GM13976 (cell line): ENCODE measurements around the gene NR0B1.
A peak's percentile ranks its signal among the peaks of the same experiment; 100 is the strongest.

ENCODE experiments used
- DNase-seq: peaks from one replicate; pipeline ENCODE4 v3.0.0; 2012; ENCODE audit warnings: low spot score
- CTCF ChIP-seq: IDR thresholded peaks from 2 replicates; pipeline ENCODE4 v1.5.1; 2012; ENCODE audit warnings: borderline replicate concordance, mild to moderate bottlenecking; ENCODE audit not compliant: insufficient read depth; ENCODE audit errors: extremely low read depth, missing control alignments, control extremely low read depth
- in situ Hi-C: fragments of 300-500 bp; cut with MboI; formaldehyde crosslinking; loops from one replicate; pipeline ENCODE4 v1.12.0; 2022; ENCODE audit warnings: low sequenced_read_pairs, mixed read lengths, inconsistent platforms; ENCODE audit not compliant: unreplicated experiment

NR0B1 gene

GRCh38 chrX:30309139-30309571, at the start of gene NR0B1:
Gene NR0B1 (minus strand): TSS chrX:30309390. CDS start chrX:30309363, 27 bp downstream.
- in situ Hi-C loops = no loop called here
- DNase-seq = no peak
- TF ChIP-seq CTCF = no peak

GRCh38 chrX:30349946-30350345, 40.8 kb upstream of the NR0B1 start:
- no peak for DNase-seq

GRCh38 chrX:30343206-30343605, 34.0 kb upstream of the NR0B1 start:
- DNase-seq = peak; percentile 7
- in situ Hi-C loops = no loop called here
- TF ChIP-seq CTCF = no peak

More at GRCh38 chrX:30349946-30350345, 40.8 kb upstream of the NR0B1 start:
- in situ Hi-C loops = no loop called here
- TF ChIP-seq CTCF = no peak

- in situ Hi-C loops = no loop called here
- no peak for DNase-seq
- TF ChIP-seq CTCF = no peak
Observed at GRCh38 chrX:30340753-30341152, 31.6 kb upstream of the NR0B1 start.

- no peak for DNase-seq
- in situ Hi-C loops = no loop called here
- TF ChIP-seq CTCF = no peak
Observed at GRCh38 chrX:30327762-30328161, 18.6 kb upstream of the NR0B1 start.

- DNase-seq = no peak
- no peak for TF ChIP-seq CTCF
- in situ Hi-C loops = no loop called here
Observed at GRCh38 chrX:30317308-30317707, 8.1 kb upstream of the NR0B1 start.

GRCh38 chrX:30313322-30313721, 4.1 kb upstream of the NR0B1 start:
- no peak for DNase-seq
- in situ Hi-C loops = no loop called here
- TF ChIP-seq CTCF = no peak
